Measurements from ENCODE around the gene PLEKHG4.

DNA sequence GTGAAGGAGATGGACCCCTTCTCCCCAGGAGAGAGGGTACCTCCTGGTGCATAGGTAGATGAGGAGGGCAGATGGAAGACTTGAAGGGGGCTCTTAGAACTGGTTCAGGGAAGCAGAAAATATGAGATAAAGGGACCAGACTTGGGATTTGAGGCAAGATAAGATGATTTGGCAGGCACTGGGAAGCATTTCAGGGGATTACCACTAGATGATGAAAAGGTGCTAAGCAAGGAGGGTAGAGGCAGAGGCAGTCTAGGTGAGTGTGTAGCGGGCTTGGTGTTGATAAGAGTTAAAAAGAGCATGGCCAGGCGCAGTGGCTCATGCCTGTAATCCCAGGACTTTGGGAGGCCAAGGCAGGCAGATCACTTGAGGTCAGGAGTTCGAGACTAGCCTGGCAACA is 16.1 kb upstream of the PLEKHG4 start:
- TF ChIP-seq CEBPB (IDR thresholded peaks at IDR 0.05; ENCODE audit: low read depth) (no peak), JUND (IDR thresholded peaks at IDR 0.05) (no peak)
- TF ChIP-seq, protein P1, sequence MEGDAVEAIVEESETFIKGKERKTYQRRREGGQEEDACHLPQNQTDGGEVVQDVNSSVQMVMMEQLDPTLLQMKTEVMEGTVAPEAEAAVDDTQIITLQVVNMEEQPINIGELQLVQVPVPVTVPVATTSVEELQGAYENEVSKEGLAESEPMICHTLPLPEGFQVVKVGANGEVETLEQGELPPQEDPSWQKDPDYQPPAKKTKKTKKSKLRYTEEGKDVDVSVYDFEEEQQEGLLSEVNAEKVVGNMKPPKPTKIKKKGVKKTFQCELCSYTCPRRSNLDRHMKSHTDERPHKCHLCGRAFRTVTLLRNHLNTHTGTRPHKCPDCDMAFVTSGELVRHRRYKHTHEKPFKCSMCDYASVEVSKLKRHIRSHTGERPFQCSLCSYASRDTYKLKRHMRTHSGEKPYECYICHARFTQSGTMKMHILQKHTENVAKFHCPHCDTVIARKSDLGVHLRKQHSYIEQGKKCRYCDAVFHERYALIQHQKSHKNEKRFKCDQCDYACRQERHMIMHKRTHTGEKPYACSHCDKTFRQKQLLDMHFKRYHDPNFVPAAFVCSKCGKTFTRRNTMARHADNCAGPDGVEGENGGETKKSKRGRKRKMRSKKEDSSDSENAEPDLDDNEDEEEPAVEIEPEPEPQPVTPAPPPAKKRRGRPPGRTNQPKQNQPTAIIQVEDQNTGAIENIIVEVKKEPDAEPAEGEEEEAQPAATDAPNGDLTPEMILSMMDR (IDR thresholded peaks at IDR 0.05 in 2 of 3, conservative IDR thresholded peaks at IDR 0.05 in 1 of 3; ENCODE audit: borderline replicate concordance in 1 of 3, insufficient read depth in 1 of 3, low read depth in 2 of 3, low read length in 2 of 3) = no peak

Data from HCT116 (cell line).